GM10847 (cell line): Measurements from ENCODE around the gene FLVCR2.

Source experiments
- POLR2A ChIP-seq: IDR thresholded peaks from 2 replicates; pipeline ENCODE4 v1.6.1; 2011; ENCODE audit not compliant: insufficient read length; ENCODE audit errors: extremely low read depth

FLVCR2 gene

DNA sequence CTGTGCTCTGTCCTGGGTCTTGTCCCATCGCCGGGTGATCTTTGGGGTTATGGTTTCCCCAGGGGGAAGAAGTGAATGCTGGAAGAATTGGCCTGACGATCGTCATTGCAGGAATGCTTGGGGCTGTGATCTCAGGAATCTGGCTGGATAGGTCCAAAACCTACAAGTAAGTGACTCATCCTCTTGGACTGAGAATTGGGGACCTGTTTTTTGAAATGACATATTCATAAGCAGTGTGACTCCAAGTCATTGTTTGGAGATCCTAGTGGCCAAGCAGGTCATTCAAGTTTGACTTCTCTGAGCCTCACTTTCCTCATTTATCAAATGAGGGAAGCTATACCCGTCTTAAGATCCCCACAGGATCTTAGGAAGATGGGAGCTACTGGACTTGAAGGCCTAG lies 56.4 kb downstream of the FLVCR2 start:
- no peak for TF ChIP-seq POLR2A

DNA sequence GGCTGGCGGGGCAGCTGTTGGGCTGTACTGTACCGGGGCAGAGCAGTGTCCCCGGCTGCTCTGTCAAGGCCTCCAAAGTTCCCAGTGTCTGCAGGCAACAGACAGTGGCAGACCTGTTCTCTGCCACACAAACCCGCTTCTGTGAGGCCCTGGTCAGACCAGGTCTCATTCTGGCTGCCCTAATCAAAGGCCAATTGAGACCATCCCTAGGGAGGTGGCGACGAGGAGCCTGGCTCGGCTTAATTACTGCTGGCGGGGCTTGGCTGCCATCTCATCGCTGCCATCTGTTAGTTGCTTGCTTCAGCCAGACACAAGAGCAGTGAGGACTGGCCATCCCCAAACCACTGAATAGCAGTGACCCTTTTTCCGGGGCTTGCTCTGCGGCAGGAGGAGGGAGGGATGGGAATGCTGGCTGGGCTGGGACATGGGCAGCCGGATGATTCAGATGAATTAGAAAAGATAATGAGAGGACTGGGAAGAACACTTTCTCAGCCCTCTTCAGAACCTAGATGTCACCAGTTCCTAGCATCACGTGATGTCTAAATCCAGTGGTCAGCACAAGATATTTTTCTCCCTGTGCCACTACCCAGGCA lies 57.8 kb downstream of the FLVCR2 start:
- TF ChIP-seq POLR2A = no peak

DNA sequence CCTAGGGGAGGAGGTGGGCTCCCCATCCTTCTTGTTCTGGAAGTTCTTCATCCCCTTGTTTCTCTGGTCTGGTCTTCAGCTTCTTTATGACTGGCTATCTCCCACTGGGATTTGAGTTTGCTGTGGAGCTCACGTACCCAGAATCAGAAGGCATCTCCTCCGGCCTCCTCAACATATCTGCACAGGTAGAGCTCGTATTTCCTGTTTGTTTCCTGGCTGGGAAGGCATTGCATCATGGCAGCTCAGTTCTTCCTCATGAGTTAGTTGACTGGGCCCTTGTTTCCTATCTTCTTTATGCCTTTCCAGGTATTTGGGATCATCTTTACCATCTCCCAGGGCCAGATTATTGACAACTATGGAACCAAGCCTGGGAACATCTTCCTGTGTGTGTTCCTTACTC lies 62.5 kb downstream of the FLVCR2 start:
- no peak for TF ChIP-seq POLR2A

DNA sequence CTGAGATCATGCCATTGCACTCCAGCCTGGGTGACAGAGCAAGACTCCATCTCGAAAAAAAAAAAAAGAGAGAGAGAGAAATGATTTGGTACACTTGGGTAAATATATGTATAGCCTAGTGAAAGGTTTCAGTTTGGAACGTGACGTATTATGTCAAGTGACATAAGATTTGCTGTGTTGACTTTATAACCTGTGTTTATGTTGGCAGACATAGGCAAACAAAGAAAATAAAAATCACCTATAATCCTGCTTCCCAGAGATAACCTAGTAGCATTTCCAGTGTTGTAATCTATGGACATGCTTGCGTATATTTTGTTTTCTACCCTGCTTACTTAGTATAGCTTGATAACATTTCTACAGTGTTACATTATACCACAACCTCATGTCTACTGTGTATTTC lies 65.6 kb downstream of the FLVCR2 start:
- no peak for TF ChIP-seq POLR2A

DNA sequence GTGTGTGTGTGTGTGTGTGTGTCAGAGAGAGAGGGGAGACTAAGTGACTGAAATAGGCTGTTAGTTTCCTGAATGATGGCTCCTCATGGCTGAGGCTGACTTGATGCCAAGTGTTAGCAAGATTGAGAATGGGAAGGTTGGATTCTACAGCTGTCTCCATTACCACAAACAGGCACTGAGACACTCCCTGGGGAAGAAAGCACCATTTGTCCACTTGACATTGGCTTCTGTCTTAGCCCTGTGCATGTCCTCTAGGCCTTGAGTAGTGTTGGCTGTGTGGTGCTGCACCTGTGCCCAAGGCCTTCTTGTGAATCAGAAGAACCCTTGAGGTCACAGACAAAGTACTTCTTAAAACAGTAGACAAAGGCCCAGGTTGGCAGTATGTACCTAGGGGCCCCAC lies 66.6 kb downstream of the FLVCR2 start:
- no peak for TF ChIP-seq POLR2A

DNA sequence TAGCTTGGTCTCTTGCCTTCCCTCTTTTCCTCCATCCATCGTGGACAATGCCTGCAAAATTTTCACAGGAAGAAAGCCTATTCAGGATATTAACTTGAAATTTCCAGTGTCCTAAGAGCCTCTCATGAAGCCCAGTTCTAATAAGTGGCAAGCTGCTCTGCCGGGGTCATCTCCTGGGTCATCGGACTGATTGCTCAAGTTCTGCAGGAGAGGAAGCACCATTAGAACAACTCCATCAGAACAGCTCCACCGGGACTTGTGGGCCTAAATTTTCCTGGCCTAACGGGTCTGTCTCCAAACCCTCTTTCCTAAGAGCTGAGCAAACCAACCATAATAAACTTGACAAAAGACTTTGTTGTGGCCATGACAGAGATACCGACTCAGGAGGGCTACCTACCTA lies 68.3 kb downstream of the FLVCR2 start:
- no peak for TF ChIP-seq POLR2A

DNA sequence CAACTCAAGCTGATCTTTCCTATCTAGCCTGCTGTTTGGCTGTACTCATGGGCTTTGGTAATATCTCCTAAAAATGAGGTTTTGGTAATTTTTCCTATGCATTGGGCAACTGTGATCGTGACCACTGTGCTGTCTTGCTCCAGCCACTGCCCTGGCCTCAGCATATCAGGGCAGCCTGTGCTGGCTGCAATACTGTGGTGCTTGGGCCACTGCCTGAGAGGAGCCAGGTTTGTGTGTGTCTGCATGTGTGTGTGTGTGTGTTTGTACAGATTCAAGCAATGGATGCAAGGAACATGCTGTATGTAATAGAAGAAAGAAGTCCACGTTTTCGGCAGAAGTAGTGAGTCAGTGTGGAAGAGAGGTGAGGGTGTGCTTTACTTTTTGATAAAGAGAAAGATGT lies 69.2 kb downstream of the FLVCR2 start:
- TF ChIP-seq POLR2A = no peak

GRCh38 chr14:75648066-75648838 lies 69.8 kb downstream of the FLVCR2 start:
- no peak for TF ChIP-seq POLR2A

- TF ChIP-seq POLR2A = no peak
These were observed 70.9 kb downstream of the FLVCR2 start for GRCh38 chr14:75649337-75649736.

- no peak for TF ChIP-seq POLR2A
These were observed 71.4 kb downstream of the FLVCR2 start for GRCh38 chr14:75649773-75650172.

DNA sequence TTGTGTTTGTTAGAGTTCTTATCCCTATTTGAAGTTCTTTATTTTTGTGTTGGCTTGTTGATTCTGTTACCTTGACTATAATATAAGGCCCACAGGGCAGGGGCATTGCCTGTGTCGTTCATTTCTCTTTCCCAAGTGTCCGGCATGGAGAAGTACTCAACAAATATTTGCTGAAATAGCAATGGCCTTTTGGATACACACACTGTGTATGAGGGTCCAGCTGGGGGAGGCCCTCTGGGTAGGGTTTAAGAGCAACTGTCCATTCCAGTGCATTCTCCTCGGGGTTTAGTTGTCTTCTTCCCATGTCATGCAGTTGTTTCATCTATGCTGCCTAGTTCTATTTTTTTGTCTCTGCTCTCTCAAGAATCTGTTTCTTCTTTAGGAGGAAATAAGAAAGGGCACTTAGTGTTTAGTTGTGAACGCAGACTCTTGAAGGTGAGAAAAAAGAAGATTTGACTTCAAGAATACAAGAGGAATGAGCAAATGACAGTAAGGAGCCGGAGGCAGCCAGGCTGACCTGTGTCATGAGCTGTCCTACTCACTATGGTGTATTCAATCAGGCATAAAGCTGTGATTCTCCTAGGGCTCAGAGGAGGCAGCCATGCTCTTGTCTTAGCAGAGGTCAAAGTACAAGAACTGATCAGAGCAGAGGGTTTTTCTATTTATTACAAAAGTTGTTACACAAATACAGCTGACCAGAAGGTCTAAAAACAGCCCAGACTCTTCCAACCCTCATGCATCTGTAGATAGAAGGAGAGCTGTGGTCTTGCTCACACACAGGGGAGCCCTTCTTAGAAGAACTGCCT lies 72.0 kb downstream of the FLVCR2 start:
- no peak for TF ChIP-seq POLR2A

DNA sequence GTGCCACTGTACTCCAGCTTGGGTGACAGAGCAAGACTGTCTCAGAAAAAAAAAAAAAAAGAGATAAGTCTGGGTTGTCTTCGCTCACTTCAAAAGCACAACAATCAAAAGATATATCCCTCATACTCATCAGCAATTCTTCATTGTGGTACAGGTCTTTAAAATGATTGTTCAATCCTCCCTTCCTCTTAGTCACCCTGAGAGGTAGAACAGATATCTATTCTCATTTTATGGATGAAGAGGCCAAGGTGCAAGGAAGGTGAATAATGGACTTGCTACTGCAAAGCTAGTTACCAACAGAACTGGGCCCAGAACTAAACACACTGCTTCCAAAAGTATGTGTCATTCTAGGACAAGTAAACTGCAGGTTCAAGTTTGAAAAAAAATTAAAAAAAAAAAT lies 75.1 kb downstream of the FLVCR2 start:
- no peak for TF ChIP-seq POLR2A

GRCh38 chr14:75654127-75654732 lies 75.8 kb downstream of the FLVCR2 start:
- TF ChIP-seq POLR2A = no peak

DNA sequence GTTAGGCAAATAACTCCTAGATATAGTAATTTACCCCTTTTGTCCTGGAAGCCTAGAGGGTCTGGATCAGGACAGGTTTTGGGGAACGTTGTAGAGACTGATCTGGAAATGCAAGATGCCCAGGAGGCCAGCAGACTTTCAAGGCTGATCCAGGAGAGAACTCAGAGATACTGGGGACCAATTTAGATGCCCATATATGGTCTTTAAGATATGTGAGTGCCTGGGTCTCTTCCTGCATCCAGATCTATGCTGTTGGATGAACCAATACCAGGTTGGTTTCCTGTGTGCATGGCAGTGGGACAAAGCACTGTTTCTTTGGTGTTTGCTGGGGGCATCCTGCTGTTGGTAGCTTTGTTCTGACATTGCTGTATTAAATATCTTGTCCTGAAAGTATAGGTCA lies 76.8 kb downstream of the FLVCR2 start:
- no peak for TF ChIP-seq POLR2A

- no peak for TF ChIP-seq POLR2A
These were observed 78.9 kb downstream of the FLVCR2 start for GRCh38 chr14:75657331-75657730.

GRCh38 chr14:75658957-75659356 lies 80.5 kb downstream of the FLVCR2 start:
- TF ChIP-seq POLR2A = no peak

DNA sequence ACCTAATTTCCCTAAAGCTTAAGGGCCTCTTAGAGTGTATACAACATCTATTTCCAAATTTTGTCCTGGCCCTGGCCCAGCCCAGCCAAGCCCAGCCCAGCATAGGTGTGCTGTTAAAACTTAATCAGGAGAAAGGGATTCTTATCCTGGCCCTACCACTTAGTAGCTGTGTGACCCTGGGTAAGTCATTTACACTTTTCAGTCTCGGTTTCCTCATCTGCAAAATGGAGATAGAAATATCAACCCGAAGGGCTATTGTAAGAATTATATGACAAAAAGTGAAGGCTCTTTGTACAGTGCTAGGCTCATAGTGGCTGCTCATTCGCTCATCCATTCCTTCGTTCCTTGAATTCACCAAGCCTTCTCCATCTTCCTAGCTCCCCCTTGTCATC lies 81.8 kb downstream of the FLVCR2 start:
- no peak for TF ChIP-seq POLR2A
